NT2/D1 (cell line): Measurements from ENCODE around the gene CA5A.
"Not testable (repeated sequence)": the region's sequence is repeated elsewhere in the genome, so short reads cannot be mapped to it uniquely, and the experiment has no call there.

Experiments used
- SUZ12 ChIP-seq: IDR thresholded peaks from 2 replicates; pipeline ENCODE4 v1.6.1; 2011; ENCODE audit not compliant: insufficient read length, insufficient read depth; ENCODE audit errors: extremely low read depth
- YY1 ChIP-seq: IDR thresholded peaks from 2 replicates; pipeline ENCODE4 v1.6.1; 2011; ENCODE audit not compliant: insufficient read length, insufficient read depth
- ZNF274 ChIP-seq: IDR thresholded peaks from 2 replicates; pipeline ENCODE4 v1.6.1; 2011; ENCODE audit warnings: mild to moderate bottlenecking, low read depth, low read length

DNA sequence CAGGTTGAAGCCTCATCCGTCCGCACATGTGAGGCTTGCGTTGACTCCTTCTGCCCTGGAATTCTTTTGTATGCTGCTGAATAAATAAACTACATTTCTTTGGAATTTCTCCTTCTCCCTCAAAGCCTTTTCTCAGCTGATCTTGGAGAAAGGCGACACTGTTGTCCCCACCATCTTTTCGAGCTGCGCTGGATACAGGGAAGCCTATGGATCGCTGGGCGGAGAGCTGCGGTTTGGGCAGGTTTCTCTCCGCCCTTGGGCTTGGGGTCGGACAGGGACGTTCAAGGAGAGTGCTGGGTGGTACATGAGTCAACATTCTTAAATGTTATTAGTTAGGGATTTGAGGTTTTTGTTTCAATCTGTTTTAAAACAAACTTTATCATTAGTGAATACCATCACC is 35.8 kb downstream of the CA5A start:
- TF ChIP-seq YY1, SUZ12, ZNF274: not testable (repeated sequence)
